Measurements from ENCODE around the gene STOM. TPM values are rescaled to one million over a fixed set of nuclear protein-coding genes. Genes with fewer than 3 reads are reported as not detected.

STOM gene
- total RNA-seq, 5 donors from 2014 or later (not counting 1 experiment from before 2014, with no cell fraction given): 24.2 to 73.9 (median 57.8) TPM

- no peak overlapping the region for H3K27ac Mint-ChIP-seq
- no peaks in the 10 kb centered on the region for H3K27me3 Mint-ChIP-seq
- H3K36me3 Mint-ChIP-seq: peaks cover 28% of the 10 kb centered on the region
- ChIA-PET CTCF (no interaction called here), POLR2A (no interaction called here)
- ATAC-seq (replicated peaks in 1 of 4): no peak
- H3K27ac ChIP-seq (ENCODE audit: low read length): no peak overlapping the region
- H3K9me3 Mint-ChIP-seq: no peaks in the 10 kb centered on the region
- H3K4me3 Mint-ChIP-seq: no peak overlapping the region
- no peaks in the 10 kb centered on the region for H3K9me3 ChIP-seq
- WGBS (ENCODE audit: insufficient coverage): 94% methylated on average over 10 of the region's 19 CpGs
- no peak overlapping the region for H3K4me3 ChIP-seq (ENCODE audit: control insufficient read depth in 1 of 2, extremely low read depth in 1 of 2, low read length in 1 of 2)
- H3K4me1 ChIP-seq (ENCODE audit: control insufficient read depth in 1 of 2, extremely low read depth in 1 of 2, insufficient read depth in 2 of 2, low read length in 2 of 2): peaks cover 0 to 13% of the 10 kb centered on the region in 2 experiments
- H3K27me3 ChIP-seq (replicated peaks in 1 of 2; ENCODE audit: control insufficient read depth in 2 of 2, extremely low read depth in 1 of 2, insufficient read depth in 2 of 2, low read length in 1 of 2): no peaks in the 10 kb centered on the region
- H3K4me1 Mint-ChIP-seq: peaks cover 1 to 19% (median 7%) of the 10 kb centered on the region in 3 donors
- no peak for DNase-seq
- H3K36me3 ChIP-seq (ENCODE audit: control insufficient read depth in 2 of 2, extremely low read depth in 1 of 2, insufficient read depth in 1 of 2, low read length in 1 of 2): peaks cover 0 to 3% of the 10 kb centered on the region in 2 donors
Measured at GRCh38 chr9:121326130-121326838, 43.8 kb downstream of the STOM start.

- no peak overlapping the region for H3K4me3 Mint-ChIP-seq
- no peaks in the 10 kb centered on the region for H3K27me3 Mint-ChIP-seq
- H3K4me1 Mint-ChIP-seq: peaks cover 8 to 26% (median 14%) of the 10 kb centered on the region in 3 donors
- ChIA-PET POLR2A (no interaction called here), CTCF (no interaction called here)
- no peaks in the 10 kb centered on the region for H3K9me3 Mint-ChIP-seq
- no peaks in the 10 kb centered on the region for H3K9me3 ChIP-seq
- H3K4me3 ChIP-seq (ENCODE audit: control insufficient read depth in 1 of 2, extremely low read depth in 1 of 2, low read length in 1 of 2): no peak overlapping the region
- no peak for ATAC-seq (replicated peaks in 1 of 4)
- DNase-seq: no peak
- WGBS (ENCODE audit: insufficient coverage): 86% methylated on average over 7 of the region's 7 CpGs
- peaks cover 23% of the 10 kb centered on the region for H3K36me3 Mint-ChIP-seq
- no peak overlapping the region for H3K27ac ChIP-seq (ENCODE audit: low read length)
- H3K36me3 ChIP-seq (ENCODE audit: control insufficient read depth in 2 of 2, extremely low read depth in 1 of 2, insufficient read depth in 1 of 2, low read length in 1 of 2): peaks cover 0 to 3% of the 10 kb centered on the region in 2 donors
- peaks cover 0 to 22% of the 10 kb centered on the region in 2 experiments for H3K4me1 ChIP-seq (ENCODE audit: control insufficient read depth in 1 of 2, extremely low read depth in 1 of 2, insufficient read depth in 2 of 2, low read length in 2 of 2)
- no peaks in the 10 kb centered on the region for H3K27me3 ChIP-seq (replicated peaks in 1 of 2; ENCODE audit: control insufficient read depth in 2 of 2, extremely low read depth in 1 of 2, insufficient read depth in 2 of 2, low read length in 1 of 2)
- H3K27ac Mint-ChIP-seq: no peak overlapping the region
Measured at GRCh38 chr9:121325387-121325786, 44.7 kb downstream of the STOM start.

GRCh38 chr9:121324755-121325154 is 45.3 kb downstream of the STOM start:
- Histone ChIP-seq H3K4me1 (ENCODE audit: control insufficient read depth in 1 of 2, extremely low read depth in 1 of 2, insufficient read depth in 2 of 2, low read length in 2 of 2) (peaks cover 0 to 25% of the 10 kb centered on the region in 2 experiments), H3K4me3 (ENCODE audit: control insufficient read depth in 1 of 2, extremely low read depth in 1 of 2, low read length in 1 of 2) (no peak overlapping the region), H3K36me3 (ENCODE audit: control insufficient read depth in 2 of 2, extremely low read depth in 1 of 2, insufficient read depth in 1 of 2, low read length in 1 of 2) (peaks cover 0 to 2% of the 10 kb centered on the region in 2 donors), H3K27me3 (replicated peaks in 1 of 2; ENCODE audit: control insufficient read depth in 2 of 2, extremely low read depth in 1 of 2, insufficient read depth in 2 of 2, low read length in 1 of 2) (no peaks in the 10 kb centered on the region), H3K9me3 (no peaks in the 10 kb centered on the region), H3K27ac (ENCODE audit: low read length) (no peak overlapping the region)
- H3K36me3 Mint-ChIP-seq: peaks cover 22% of the 10 kb centered on the region
- H3K4me1 Mint-ChIP-seq: peaks cover 13 to 31% (median 18%) of the 10 kb centered on the region in 3 donors
- DNase-seq (no peak), ATAC-seq (replicated peaks in 1 of 4) (no peak)
- ChIA-PET CTCF (no interaction called here), POLR2A (no interaction called here)
- H3K9me3 Mint-ChIP-seq: no peaks in the 10 kb centered on the region
- H3K4me3 Mint-ChIP-seq: no peak overlapping the region
- H3K27ac Mint-ChIP-seq: no peak overlapping the region
- no peaks in the 10 kb centered on the region for H3K27me3 Mint-ChIP-seq
- WGBS (ENCODE audit: insufficient coverage): 80% methylated on average over 1 of the region's 2 CpGs

GRCh38 chr9:121324316-121324715 is 45.7 kb downstream of the STOM start:
- no peak overlapping the region for H3K4me3 ChIP-seq (ENCODE audit: control insufficient read depth in 1 of 2, extremely low read depth in 1 of 2, low read length in 1 of 2)
- no peak for ATAC-seq (replicated peaks in 1 of 4)
- peaks cover 0 to 25% of the 10 kb centered on the region in 2 experiments for H3K4me1 ChIP-seq (ENCODE audit: control insufficient read depth in 1 of 2, extremely low read depth in 1 of 2, insufficient read depth in 2 of 2, low read length in 2 of 2)
- H3K4me1 Mint-ChIP-seq: peaks cover 13 to 31% (median 18%) of the 10 kb centered on the region in 3 donors
- no peak overlapping the region for H3K27ac ChIP-seq (ENCODE audit: low read length)
- H3K27ac Mint-ChIP-seq: no peak overlapping the region
- no peaks in the 10 kb centered on the region for H3K27me3 Mint-ChIP-seq
- H3K9me3 ChIP-seq: no peaks in the 10 kb centered on the region
- ChIA-PET CTCF (interaction anchor here in 1 of 2 donors (1.3 kb wide), 1 partner anchor 75 kb away, joined by 6 read pairs; no protein-coding TSS in a partner anchor), POLR2A (no interaction called here)
- WGBS (ENCODE audit: insufficient coverage): 76% methylated on average over 2 of the region's 5 CpGs
- no peak for DNase-seq
- peaks cover 17% of the 10 kb centered on the region for H3K36me3 Mint-ChIP-seq
- no peaks in the 10 kb centered on the region for H3K9me3 Mint-ChIP-seq
- H3K4me3 Mint-ChIP-seq: no peak overlapping the region
- no peaks in the 10 kb centered on the region for H3K27me3 ChIP-seq (replicated peaks in 1 of 2; ENCODE audit: control insufficient read depth in 2 of 2, extremely low read depth in 1 of 2, insufficient read depth in 2 of 2, low read length in 1 of 2)
- no peaks in the 10 kb centered on the region for H3K36me3 ChIP-seq (ENCODE audit: control insufficient read depth in 2 of 2, extremely low read depth in 1 of 2, insufficient read depth in 1 of 2, low read length in 1 of 2)

GRCh38 chr9:121323449-121324151 is 46.5 kb downstream of the STOM start:
- no peak overlapping the region for H3K27ac Mint-ChIP-seq
- no peaks in the 10 kb centered on the region for H3K36me3 ChIP-seq (ENCODE audit: control insufficient read depth in 2 of 2, extremely low read depth in 1 of 2, insufficient read depth in 1 of 2, low read length in 1 of 2)

GRCh38 chr9:121322737-121323448 is 47.2 kb downstream of the STOM start:
- no peak overlapping the region for H3K27ac Mint-ChIP-seq
- CTCF ChIA-PET: interaction anchor here in 1 of 2 donors (1.3 kb wide), 2 partner anchors 53 to 77 kb away, joined by 3 to 6 read pairs; no protein-coding TSS in a partner anchor
- DNase-seq (no peak), ATAC-seq (replicated peaks in 1 of 4) (no peak)
- no peak overlapping the region for H3K4me3 Mint-ChIP-seq
- Histone ChIP-seq H3K36me3 (ENCODE audit: control insufficient read depth in 2 of 2, extremely low read depth in 1 of 2, insufficient read depth in 1 of 2, low read length in 1 of 2) (no peaks in the 10 kb centered on the region), H3K9me3 (no peaks in the 10 kb centered on the region), H3K4me1 (ENCODE audit: control insufficient read depth in 1 of 2, extremely low read depth in 1 of 2, insufficient read depth in 2 of 2, low read length in 2 of 2) (peaks cover 0 to 25% of the 10 kb centered on the region in 2 experiments), H3K4me3 (ENCODE audit: control insufficient read depth in 1 of 2, extremely low read depth in 1 of 2, low read length in 1 of 2) (no peak overlapping the region), H3K27ac (ENCODE audit: low read length) (no peak overlapping the region), H3K27me3 (replicated peaks in 1 of 2; ENCODE audit: control insufficient read depth in 2 of 2, extremely low read depth in 1 of 2, insufficient read depth in 2 of 2, low read length in 1 of 2) (peaks cover 0 to 2% of the 10 kb centered on the region in 2 experiments)
- no peaks in the 10 kb centered on the region for H3K27me3 Mint-ChIP-seq
- no CpG with 5 or more reads among the region's 10 CpGs for WGBS (ENCODE audit: insufficient coverage)
- POLR2A ChIA-PET: no interaction called here
- peaks cover 12% of the 10 kb centered on the region for H3K36me3 Mint-ChIP-seq
- H3K9me3 Mint-ChIP-seq: no peaks in the 10 kb centered on the region
- peaks cover 13 to 31% (median 18%) of the 10 kb centered on the region in 3 donors for H3K4me1 Mint-ChIP-seq

More at GRCh38 chr9:121323449-121324151, 46.5 kb downstream of the STOM start:
- H3K4me1 ChIP-seq (ENCODE audit: control insufficient read depth in 1 of 2, extremely low read depth in 1 of 2, insufficient read depth in 2 of 2, low read length in 2 of 2): peaks cover 0 to 25% of the 10 kb centered on the region in 2 experiments
- H3K4me3 ChIP-seq (ENCODE audit: control insufficient read depth in 1 of 2, extremely low read depth in 1 of 2, low read length in 1 of 2): no peak overlapping the region
- Mint-ChIP-seq H3K36me3 (peaks cover 12% of the 10 kb centered on the region), H3K9me3 (no peaks in the 10 kb centered on the region), H3K4me3 (no peak overlapping the region), H3K27me3 (no peaks in the 10 kb centered on the region), H3K4me1 (peaks cover 13 to 31% (median 18%) of the 10 kb centered on the region in 3 donors)
- WGBS (ENCODE audit: insufficient coverage): 100% methylated on average over 4 of the region's 10 CpGs
- DNase-seq (no peak), ATAC-seq (replicated peaks in 1 of 4) (no peak)
- no peak overlapping the region for H3K27ac ChIP-seq (ENCODE audit: low read length)
- H3K27me3 ChIP-seq (replicated peaks in 1 of 2; ENCODE audit: control insufficient read depth in 2 of 2, extremely low read depth in 1 of 2, insufficient read depth in 2 of 2, low read length in 1 of 2): peaks cover 0 to 2% of the 10 kb centered on the region in 2 experiments
- CTCF ChIA-PET: interaction anchor here in 1 of 2 donors (1.3 kb wide), 1 partner anchor 76 kb away, joined by 6 read pairs; no protein-coding TSS in a partner anchor
- POLR2A ChIA-PET: no interaction called here
- no peaks in the 10 kb centered on the region for H3K9me3 ChIP-seq
